NCI-H146 treated with DMSO at 0.1 percent for 48 hours (cell line): Measurements from ENCODE around the gene LINGO4.

ENCODE experiments used
- DNase-seq: peaks from one replicate; lab custom pipeline; 2025; ENCODE audit not compliant: unreplicated experiment; lab: John Stamatoyannopoulos, UW

The LINGO4 gene

DNA sequence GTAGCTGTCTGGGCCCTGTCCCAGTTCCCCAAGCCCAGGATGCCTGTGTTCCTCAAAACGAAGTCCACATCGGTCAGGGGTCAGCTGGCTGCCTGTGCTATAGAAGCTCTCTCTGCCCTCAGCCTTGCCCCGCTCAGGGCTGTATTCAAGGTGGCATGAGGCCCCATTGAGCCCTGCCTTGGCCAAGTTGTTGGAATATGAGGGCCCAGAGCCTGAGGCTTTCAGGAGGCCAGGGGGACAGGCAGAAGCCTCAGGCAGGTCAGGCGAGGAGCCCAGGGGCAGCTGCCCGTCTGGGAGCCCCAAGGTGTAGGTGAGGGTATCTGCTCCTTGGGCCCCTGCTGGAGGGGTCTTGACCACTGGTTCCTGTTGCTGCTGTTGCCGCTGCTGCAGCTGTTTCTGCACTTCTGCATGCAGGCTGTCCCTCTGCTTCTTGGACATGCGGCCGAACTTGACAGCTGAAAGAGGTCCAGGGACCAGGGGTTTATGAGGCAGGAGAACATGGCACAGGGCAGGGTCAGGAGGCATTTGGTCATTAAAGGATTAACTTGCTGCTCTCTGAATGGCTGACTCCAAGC, 9.8 kb upstream of the LINGO4 start:
- no peak for DNase-seq

DNA sequence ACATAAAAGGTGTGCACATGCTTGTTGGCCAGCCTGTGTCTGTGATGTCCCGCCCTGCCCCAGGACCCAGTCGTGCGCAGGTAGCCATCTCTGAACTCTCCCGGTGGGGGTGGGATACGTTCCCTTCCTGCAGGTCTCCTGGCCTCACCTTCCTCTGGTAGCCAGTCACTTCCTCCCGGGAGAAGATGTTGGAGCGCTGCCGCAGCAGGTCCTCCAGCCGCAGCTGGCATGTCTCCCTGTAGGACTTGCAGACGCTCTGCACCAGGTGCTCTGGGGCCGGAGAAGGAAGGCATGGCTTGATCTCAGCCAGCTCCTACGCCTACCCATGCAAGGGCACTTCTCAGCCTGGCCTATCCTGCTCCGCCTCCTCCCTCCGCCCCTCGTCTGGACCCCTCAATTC, 9.2 kb upstream of the LINGO4 start:
- no peak for DNase-seq

DNA sequence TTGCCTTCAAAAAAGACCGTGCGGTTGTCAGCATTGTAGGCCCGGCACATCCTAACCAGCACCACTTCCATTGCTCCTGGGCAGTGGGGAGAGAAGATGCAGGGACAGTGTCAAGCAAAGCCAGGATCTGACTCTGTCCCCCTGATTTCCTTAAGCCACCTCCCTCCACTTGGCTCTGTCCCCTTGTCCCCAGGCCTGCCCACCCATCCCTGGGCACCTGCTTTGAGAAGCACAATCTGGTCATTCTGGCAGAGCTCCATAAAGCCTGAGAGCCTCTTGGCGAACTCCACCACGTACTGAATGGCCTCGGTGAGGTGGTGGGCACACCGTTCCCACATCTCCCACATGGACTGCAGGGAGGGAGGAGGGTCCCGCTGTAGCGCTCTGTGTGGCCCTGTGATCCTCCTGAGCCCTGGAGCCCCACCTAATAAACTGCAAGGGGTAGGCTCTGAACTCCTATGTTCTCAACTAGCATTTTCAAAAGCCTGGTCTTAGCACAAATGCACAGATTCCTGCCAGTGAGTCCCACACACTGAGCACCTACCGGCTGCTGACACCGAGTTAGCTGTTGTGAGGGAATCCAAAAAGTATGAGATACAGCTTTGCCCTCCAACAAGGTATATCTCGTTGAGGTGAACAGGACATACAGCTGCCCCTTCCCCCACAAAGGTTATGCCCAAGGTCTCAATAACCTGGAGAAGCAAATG, 8.2 kb upstream of the LINGO4 start:
- DNase-seq: no peak

DNA sequence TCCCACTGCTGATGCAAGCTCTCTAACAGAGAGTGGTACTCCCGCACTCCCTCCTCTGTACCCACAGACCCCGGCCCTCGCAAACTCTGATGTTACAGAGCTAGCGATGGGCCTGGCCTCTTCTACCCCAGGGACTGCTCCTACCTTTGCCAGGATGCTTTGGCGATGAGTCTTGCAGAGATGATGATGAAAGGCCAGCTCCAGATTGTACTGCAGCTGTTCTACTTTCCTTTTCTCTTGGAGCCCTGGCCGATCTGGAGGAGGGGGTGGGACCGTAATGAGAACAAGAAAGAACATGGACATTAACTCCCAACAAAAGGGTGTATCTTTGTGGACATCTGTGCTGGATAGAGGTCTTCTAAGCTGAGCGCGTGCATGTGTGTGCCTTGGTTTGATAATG, 6.0 kb upstream of the LINGO4 start:
- DNase-seq: no peak

DNA sequence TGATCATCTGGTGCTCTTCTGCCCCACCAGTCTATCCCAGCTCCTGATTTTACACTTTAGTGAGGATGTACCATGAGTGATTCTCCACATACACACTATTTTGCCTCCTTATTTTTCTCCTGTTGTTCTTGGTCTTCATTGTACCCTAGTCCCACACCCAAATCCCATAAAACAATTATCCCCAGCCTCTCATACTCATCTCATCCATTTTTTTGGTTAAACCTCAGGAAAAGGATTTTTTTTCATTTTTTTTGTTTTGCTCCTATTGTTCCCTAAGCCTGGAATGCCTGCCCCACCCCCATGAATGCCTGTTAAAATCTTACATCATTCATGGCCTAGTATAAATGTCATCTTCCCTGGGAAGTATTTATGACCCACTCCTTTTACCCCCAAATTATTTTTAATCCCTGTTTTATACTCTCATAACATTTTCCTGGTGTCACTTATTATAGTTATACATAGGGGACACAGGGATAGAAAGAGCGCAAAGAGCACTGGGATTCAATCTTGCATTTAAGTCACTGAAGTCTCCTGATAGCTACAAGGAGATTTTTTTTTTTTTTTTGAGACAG, 4.9 kb upstream of the LINGO4 start:
- DNase-seq: no peak

DNA sequence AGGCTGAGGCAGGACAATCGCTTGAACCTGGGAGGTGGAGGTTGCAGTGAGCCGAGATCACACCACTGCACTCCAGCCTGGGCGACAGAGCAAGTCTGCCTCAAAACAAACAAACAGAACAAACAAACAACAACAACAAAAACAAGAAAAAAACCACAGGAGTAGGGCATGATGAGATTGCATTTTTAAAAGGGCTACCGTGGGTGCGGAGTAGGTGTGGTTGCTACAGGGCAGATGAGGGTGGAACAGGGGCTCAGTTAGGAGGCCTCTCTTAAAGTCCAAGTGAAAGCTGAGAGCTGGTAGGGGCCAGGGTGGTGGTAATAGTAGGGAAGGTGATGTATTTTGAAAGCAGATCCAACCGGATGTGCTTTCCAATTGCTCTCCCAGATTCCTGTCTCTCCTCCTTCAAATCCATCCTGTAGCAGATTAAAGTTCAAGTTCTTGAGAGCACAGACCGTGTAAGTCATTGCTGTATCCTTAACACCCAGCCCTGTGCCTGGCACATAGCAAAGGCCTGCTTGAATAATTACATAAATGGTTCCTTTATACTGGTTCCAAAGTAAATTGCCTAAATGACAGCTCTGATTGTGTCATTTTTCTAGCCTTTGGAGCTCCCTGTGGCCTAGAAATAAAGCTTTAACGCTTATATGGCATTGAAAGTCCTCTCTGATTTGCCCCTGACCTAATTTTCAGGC, 4.2 kb upstream of the LINGO4 start:
- no peak for DNase-seq

DNA sequence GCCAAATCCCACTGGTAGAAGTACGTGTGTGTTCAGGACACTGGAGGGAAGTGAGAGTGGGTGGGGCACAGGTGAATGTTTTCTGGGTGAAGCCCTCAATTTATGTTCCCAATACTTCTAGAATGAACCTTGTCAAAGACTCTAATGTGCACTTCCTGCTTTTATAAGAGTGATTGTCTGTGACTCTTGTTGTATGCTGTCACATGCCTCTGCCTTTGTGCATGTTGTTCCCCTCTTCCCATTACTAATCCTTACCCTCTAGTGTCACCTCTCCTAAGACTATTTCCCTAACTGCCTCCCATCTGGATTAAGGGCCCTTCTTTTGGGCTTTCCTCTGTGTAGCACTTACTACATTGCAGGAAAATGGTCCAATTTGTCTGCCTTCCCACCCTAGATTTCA, 2.5 kb upstream of the LINGO4 start:
- no peak for DNase-seq

DNA sequence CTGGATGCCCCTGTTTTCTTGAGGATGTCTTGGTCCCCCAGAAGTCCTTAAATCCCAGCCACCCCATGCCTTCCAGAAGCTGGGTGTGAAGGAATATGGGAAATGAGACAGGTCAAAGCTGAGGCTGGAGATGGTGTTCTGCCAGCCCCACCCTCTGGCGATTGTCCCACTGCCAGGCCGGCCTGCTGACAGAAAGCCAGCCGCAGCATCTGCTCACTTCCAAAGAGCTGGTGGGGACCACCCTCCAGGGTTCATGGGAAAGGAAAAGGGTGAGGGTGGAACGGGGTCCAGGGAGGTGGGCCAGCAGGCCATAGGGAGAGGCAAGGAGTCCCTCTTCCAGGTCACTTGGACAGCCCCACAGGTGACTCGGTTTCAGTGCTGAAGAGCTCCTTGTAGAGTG, 1.9 kb upstream of the LINGO4 start:
- no peak for DNase-seq

DNA sequence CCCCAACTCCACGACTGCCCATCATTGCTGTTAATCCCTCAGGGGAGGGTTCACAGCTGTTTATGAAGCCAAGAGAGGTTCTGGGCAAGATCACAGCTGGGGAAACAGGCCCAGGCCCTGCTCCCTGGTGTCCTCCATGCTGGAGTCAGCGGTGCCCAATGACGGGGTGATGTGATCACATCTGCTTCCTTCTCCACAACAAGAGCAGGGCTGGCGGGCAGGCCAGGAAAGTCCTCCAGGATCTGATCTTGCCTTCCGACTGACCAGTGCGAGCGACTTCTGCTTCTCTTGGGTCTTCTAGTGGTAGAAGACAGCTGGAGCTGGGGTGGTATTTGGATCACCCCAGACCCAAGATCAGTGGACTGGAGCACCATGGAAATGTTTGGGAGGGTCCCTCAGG, 951 bp upstream of the LINGO4 start:
- no peak for DNase-seq

DNA sequence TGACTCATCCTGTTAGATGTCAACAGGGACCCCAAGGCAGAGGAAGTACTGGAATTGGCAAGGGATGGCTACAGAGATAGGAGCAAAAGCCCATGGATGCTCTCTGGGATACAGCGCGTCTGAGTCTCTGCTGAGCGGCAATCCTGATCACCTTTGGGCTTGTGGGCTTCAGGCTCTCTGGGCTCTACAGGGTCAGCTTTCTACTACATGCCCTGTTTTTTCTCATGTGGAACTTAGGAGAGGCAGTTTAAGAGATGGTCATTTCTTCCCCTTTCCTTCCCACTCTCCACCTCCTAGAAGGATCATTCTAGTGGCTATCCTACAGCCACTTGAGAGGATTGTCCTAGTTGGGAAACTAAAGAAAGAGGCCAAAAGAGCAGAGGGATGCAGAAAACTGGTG, 1.3 kb downstream of the LINGO4 start:
- no peak for DNase-seq

DNA sequence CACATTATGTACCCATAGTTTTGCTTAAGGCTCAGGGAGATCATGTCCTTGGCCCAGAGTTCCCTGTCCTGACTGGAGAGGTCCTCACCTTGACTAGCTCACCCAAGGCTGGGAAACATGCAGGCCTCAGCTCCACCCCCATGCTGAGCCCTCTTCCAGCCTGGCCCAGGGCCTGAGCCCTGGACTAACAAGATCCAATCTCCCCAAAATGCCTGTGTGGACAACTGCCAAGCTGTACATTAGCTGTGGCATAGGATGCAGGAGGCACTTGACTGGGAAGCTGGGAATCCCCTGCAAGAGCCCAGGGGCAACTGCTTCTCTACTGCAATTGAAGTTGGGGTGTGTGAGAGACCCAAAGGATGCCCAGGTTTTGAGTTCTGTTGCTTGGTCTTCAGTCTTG, 2.1 kb downstream of the LINGO4 start:
- no peak for DNase-seq

DNA sequence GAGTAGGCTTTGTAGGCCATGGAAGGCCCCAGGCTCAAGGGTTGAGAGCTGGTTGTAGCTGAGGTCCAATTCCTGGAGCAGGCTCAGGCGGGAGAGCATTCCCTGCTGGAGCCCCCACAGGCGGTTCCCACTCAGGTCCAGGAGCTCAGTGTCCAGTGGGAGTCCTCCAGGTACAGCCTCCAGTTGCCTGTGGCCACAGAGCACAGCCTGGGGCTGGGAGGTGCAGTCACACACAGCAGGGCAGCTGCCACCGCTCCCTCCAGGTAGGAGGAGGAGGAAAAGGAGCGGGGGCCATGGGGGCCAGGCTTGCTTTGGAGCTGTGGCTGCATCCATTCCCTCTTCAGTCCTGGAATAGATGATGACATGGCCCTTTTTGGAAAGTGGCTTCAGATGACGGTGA, 2.8 kb downstream of the LINGO4 start:
- DNase-seq: no peak

DNA sequence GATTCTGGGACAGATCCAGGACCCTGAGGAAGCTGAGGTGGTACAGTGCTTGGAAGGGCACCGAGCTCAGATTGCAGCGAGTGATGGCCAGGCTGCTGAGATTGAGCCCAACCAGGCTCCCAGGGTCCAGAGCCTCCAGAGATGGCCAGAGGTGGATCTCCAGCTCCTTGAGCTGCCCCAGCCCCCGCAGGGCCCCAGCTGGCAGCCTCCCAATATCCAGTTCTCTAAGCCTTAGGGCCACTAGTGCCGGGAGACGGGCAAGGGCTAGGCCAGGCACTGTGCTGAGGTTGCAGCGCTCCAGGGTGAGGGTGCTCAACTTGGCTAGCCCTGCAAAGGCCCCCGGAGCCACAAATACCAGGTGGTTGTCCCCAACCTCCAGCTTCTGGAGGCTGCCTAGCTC, 3.4 kb downstream of the LINGO4 start:
- DNase-seq: no peak

DNA sequence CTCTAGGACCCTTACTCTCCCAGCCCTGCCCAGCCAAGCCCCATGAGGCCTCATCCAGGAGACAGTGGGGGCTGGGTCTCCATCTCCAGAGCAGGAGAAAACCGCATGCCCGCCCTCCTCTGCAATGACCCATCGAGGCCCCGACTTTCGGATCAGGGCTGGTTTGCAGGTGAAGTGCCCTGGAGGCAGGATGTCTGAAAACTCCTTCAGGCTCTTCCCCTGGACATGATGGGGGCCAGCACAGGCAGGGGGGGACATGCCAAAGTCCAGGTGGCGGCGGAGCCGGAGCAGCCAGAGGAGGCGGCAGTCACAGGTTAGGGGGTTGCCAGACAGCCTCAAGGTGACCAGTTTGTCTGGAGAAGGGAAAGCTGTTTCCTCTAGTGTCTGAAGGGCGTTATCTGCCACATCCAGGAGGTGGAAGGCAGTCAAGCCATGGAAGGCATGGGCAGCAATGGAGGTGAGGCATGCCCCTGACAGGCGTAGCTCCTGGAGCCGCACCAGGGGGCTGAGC, 3.9 kb downstream of the LINGO4 start:
- DNase-seq: no peak

DNA sequence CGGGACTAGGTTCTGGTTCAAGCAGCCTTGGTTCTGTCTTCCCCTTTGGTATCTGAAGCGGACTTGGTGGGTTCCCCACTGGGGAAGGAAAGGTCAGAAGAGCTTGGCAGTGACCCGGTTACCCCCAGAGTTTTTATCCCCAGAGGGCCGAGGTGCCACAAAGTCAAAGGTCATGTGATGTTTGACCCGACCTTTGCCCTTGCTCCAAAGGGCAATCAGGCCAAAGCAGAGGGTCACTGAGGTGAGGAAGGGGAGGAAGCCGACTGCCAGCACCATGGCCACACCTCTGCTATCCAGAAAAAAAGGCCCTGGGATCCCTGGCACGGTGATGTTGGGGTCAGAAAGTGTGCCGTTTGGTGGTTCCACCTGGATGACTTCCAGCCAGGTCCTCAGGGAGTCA, 4.4 kb downstream of the LINGO4 start:
- no peak for DNase-seq

DNA sequence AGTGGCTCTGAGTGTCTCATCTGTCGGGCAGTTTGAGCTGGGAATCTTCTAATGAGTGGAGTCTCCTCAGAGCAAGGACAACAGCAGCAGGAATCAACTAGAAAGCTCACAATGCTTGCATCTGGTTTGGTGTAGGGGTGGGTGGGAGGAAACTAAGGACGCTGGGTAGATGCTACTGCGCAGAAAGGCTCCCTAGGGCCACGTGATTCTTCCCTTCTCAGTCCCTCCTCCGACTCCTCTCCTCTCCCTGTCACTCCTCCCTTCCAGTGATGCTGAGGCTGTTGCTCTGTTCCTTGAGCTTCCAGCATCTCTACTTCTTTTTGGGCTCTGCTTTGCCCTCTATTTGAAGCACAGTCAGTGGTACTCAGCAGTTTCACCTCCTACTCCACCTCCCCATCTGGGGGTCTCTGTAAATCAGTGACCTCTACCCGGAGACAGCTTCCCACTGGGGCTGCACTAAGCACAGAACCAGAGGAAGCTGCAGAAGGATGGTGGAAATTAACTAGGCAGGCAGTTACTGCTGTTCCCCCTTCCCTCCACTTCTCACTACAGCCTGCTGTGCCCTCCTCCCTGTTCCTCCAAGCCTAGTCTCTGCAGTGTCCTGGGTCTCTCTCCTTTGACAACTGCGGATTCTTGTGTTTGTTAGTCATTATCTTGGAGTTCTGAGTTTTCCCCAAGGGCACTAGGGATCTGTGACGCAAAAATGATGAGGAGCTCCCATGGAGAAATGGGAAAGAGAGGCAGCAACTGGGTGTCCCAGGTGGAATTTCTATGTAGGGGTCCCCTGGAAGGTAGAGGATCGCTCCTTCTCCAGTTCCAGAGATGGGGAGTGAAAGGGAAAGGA, 5.8 kb downstream of the LINGO4 start:
- DNase-seq: no peak

DNA sequence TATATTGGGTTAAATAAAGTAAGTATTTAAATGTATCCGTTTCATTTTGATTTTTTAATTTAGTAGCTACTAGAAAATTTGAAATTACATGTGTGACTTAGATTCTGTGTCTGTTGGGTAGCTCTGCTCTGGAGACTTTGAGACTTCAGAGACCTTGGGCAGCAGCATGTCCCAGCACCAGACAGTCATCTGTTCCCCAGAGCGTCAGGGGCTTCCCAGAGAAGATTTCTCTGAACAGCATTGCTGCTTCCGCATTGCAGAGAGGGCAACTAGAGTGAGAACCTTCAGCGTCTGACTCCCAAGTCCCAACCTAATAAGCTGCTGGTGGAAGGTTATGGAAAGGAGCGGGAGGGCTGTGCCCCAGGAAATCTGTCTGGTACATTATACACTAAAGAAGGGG, 6.6 kb downstream of the LINGO4 start:
- no peak for DNase-seq

DNA sequence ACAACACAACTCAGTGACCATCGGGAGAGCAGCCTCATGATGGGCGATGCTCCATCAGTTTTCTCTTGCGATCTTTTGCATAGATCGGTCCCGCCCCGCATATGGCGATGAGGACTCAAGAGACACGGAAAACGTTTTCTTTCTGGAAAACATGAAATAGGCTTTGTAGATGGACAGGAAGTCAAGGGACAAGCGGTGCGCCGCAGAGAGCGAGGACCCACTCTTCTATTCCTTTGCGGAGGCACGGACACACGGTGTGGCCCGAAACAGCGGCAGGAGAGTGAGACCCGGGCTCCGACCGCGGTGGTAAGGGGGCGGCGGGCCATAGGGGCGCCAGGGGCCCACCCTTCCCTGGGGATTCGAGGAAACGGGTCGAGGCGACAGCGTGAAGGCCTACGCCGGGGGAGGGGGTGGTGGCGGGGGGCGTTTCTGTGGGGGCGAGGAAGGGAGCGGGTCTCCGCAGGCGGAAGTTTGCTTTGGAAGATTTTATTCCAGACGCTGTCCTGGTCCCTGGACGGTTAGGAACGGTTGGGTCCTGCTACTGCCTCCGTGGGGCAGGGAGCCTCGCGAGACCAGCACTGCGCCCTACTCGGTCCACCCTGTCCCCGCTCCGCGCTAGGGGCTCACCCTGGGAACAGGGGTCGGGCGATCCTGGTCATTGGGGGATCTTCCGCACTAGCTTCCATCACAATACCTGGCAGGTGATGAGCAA, 14.1 kb downstream of the LINGO4 start:
- peak; percentile 10 for DNase-seq

DNA sequence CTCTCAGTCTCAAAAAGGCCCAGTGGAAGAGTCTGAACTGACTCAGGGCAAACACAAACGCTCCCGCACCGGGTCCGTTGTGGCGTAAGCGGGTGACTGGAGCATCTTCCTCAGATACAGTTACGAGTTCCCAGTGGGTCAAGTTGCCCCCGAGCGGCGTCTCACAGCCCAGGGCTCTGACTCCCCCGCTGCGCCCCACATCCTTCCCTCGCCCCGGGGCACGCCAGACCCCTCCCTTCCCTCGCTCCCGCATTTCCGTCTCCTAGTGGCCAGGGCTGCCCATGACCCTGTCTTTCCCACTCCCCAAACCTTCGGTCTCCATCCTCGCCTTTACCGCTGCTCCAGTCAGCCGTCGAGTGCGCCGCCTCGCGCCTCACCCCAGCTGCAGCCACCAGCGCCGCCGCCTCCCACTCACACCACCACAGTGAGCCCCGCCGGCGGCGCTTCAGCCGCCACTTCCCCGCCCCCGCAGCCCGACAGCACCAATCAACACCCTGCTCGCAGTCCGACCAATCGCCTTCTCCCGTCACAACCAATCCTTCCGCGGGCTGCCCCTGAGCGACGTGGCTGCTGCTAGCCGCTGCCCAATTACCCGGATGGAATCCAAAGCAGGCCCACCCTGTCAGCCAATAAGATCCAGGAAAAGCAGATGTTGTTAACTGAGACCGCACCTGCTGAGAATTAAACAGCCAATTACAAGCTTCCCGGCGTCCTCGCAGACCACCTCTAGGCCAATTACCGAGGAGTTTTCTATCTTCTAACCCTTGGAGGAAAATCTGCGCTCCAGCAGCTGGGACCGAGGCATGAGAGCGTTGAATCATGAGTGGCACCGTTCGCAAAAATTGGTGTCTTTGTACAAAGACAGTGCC, 14.9 kb downstream of the LINGO4 start, which contains the start of gene TDRKH:
TSS of gene TDRKH (minus strand) at position 430 of the 869 bp plus-strand sequence. CDS start 7,478 bp downstream, outside the sequence.
- peak; percentile 100 for DNase-seq
